H1 (cell line): Measurements from ENCODE around the gene TMEM232.

Experiments used
- EZH2 ChIP-seq: fragments of 200-600 bp; sonication (generic); IDR thresholded peaks from 2 replicates; pipeline ENCODE4 v1.7.1; 2012; ENCODE audit warnings: low read depth, mild to moderate bottlenecking, moderate library complexity, low read length, inconsistent platforms; ENCODE audit not compliant: severe bottlenecking
- FOSL1 ChIP-seq: IDR thresholded peaks from 2 replicates; pipeline ENCODE4 v1.6.1; 2011; ENCODE audit warnings: mild to moderate bottlenecking, low read depth, low read length, moderate library complexity; ENCODE audit not compliant: insufficient read depth
- JUN ChIP-seq: IDR thresholded peaks from 2 replicates; pipeline ENCODE4 v1.6.1; 2011; ENCODE audit warnings: low read depth, mild to moderate bottlenecking, improper control_type of control experiment, low read length
- POLR2A ChIP-seq, 2 experiments: IDR thresholded peaks; 1 replicate in 1 of 2; 2 replicates in 1 of 2; pipeline ENCODE4 v1.6.1; 2011; ENCODE audit warnings: low read depth in 2 of 2, low read length in 2 of 2, mild to moderate bottlenecking in 2 of 2; ENCODE audit errors: control extremely low read depth in 1 of 2
- POLR2AphosphoS5 ChIP-seq: IDR thresholded peaks from 2 replicates; pipeline ENCODE4 v1.6.1; 2011; ENCODE audit warnings: low read depth, low read length
- RAD21 ChIP-seq, 2 experiments: IDR thresholded peaks in 1 of 2; conservative IDR thresholded peaks in 1 of 2; 2 replicates each; pipeline ENCODE4 v1.6.1; 2011; ENCODE audit warnings: low read depth in 2 of 2, low read length in 2 of 2, improper control_type of control experiment in 1 of 2, inconsistent platforms in 1 of 2, mild to moderate bottlenecking in 1 of 2, moderate library complexity in 1 of 2
- RXRA ChIP-seq: IDR thresholded peaks from 2 replicates; pipeline ENCODE4 v1.6.1; 2011; ENCODE audit warnings: low read depth, mild to moderate bottlenecking, low read length, moderate library complexity; ENCODE audit not compliant: insufficient read depth
- TF ChIP-seq, protein P1 (sequence below), 3 experiments: IDR thresholded peaks; 1 replicate in 2 of 3; 2 replicates in 1 of 3; pipeline versions ENCODE4 v1.5.1 to v1.6.1; 2011; ENCODE audit warnings: low read length in 3 of 3, mild to moderate bottlenecking in 3 of 3, inconsistent platforms in 2 of 3, low read depth in 1 of 3, moderate library complexity in 1 of 3; ENCODE audit not compliant: insufficient read depth in 1 of 3; ENCODE audit errors: control extremely low read depth in 1 of 3
- TF ChIP-seq, protein P2 (sequence below): IDR thresholded peaks from 2 replicates; pipeline ENCODE4 v1.6.1; 2012; ENCODE audit warnings: inconsistent platforms

DNA sequence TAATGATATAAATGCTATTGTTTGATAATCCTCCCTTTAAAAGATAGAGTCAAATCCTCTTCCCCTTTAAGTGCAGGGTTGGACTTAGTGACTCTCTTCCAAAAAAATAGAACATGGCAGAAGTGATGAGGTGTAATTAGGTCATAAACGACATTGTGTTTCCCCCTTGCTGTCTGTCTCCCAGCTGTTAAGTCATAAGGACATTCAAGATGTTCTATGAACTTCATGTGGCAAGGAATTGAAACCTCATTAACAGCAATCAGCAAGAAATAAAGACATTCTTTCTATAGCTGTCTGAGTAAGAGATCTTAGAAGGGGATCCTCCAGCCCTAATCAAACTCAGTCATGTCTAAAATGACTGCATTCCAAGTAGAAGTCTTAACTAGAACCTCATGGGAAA, 9.1 kb upstream of the TMEM232 start:
- TF ChIP-seq POLR2A (IDR thresholded peaks at IDR 0.05; ENCODE audit: control extremely low read depth in 1 of 2, low read depth in 2 of 2, low read length in 2 of 2) (no peak), EZH2 (no peak), POLR2AphosphoS5 (no peak), JUN (no peak), RXRA (no peak), FOSL1 (no peak), RAD21 (IDR thresholded peaks at IDR 0.05 in 1 of 2, conservative IDR thresholded peaks at IDR 0.05 in 1 of 2; ENCODE audit: low read depth in 2 of 2, low read length in 2 of 2) (no peak)
- TF ChIP-seq, protein P1, sequence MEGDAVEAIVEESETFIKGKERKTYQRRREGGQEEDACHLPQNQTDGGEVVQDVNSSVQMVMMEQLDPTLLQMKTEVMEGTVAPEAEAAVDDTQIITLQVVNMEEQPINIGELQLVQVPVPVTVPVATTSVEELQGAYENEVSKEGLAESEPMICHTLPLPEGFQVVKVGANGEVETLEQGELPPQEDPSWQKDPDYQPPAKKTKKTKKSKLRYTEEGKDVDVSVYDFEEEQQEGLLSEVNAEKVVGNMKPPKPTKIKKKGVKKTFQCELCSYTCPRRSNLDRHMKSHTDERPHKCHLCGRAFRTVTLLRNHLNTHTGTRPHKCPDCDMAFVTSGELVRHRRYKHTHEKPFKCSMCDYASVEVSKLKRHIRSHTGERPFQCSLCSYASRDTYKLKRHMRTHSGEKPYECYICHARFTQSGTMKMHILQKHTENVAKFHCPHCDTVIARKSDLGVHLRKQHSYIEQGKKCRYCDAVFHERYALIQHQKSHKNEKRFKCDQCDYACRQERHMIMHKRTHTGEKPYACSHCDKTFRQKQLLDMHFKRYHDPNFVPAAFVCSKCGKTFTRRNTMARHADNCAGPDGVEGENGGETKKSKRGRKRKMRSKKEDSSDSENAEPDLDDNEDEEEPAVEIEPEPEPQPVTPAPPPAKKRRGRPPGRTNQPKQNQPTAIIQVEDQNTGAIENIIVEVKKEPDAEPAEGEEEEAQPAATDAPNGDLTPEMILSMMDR (IDR thresholded peaks at IDR 0.05; ENCODE audit: control extremely low read depth in 1 of 3, insufficient read depth in 1 of 3, low read depth in 1 of 3, low read length in 3 of 3), result no peak
- TF ChIP-seq, protein P2, sequence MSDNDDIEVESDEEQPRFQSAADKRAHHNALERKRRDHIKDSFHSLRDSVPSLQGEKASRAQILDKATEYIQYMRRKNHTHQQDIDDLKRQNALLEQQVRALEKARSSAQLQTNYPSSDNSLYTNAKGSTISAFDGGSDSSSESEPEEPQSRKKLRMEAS, result no peak
